Cortex of kidney (tissue), 1 donor: Measurements from ENCODE around the gene RHOV.
"Not testable (repeated sequence)": the region's sequence is repeated elsewhere in the genome, so short reads cannot be mapped to it uniquely, and the experiment has no call there.

Experiments
- DNase-seq: peaks from one replicate; lab custom pipeline; 2025; lab: John Stamatoyannopoulos, UW

Gene RHOV

GRCh38 chr15:40872791-40873693 lies 992 bp downstream of the RHOV start:
- no peak for DNase-seq

GRCh38 chr15:40871749-40872617 lies 2.1 kb downstream of the RHOV start:
- DNase-seq = no peak

GRCh38 chr15:40870716-40871115 lies 3.3 kb downstream of the RHOV start:
- DNase-seq = no peak

- no peak for DNase-seq
Observed at GRCh38 chr15:40869686-40870085, 4.3 kb downstream of the RHOV start.

GRCh38 chr15:40867199-40867598 lies 6.8 kb downstream of the RHOV start:
- no peak for DNase-seq

GRCh38 chr15:40863660-40864270 lies 10.3 kb downstream of the RHOV start:
- DNase-seq = no peak

- not testable (repeated sequence) for DNase-seq
Observed at GRCh38 chr15:40861147-40861546, 12.9 kb downstream of the RHOV start.

- DNase-seq = no peak
Observed at GRCh38 chr15:40859206-40859851, 14.7 kb downstream of the RHOV start.

- DNase-seq = no peak
Observed at GRCh38 chr15:40858706-40859105, 15.3 kb downstream of the RHOV start.

- no peak for DNase-seq
Observed at GRCh38 chr15:40857601-40858341, 16.3 kb downstream of the RHOV start.

GRCh38 chr15:40856746-40857145 lies 17.3 kb downstream of the RHOV start:
- no peak for DNase-seq

- DNase-seq = no peak
Observed at GRCh38 chr15:40855706-40856234, 18.3 kb downstream of the RHOV start.

GRCh38 chr15:40854161-40854560 lies 19.9 kb downstream of the RHOV start:
- no peak for DNase-seq

- DNase-seq = no peak
Observed at GRCh38 chr15:40853241-40853890, 20.7 kb downstream of the RHOV start.

GRCh38 chr15:40852529-40852928 lies 21.5 kb downstream of the RHOV start:
- no peak for DNase-seq

- DNase-seq = no peak
Observed at GRCh38 chr15:40850576-40851112, 23.4 kb downstream of the RHOV start.

- DNase-seq = no peak
Observed at GRCh38 chr15:40847223-40847961, 26.6 kb downstream of the RHOV start.

GRCh38 chr15:40846841-40847222 lies 27.2 kb downstream of the RHOV start:
- no peak for DNase-seq

- no peak for DNase-seq
Observed at GRCh38 chr15:40845511-40846284, 28.3 kb downstream of the RHOV start.
